Astrocyte (in vitro differentiated cells and primary cell): ENCODE results near the gene EPOP.
A peak's percentile ranks its signal among the peaks of the same experiment; 100 is the strongest.

ENCODE experiments used
- EZH2 ChIP-seq: IDR thresholded peaks from 2 replicates; pipeline ENCODE4 v1.6.1; 2012; ENCODE audit warnings: mild to moderate bottlenecking, low read length, inconsistent platforms; ENCODE audit not compliant: insufficient read depth
- TF ChIP-seq, protein P1 (sequence below): IDR thresholded peaks from 2 replicates; pipeline ENCODE4 v1.5.1; 2011; ENCODE audit warnings: low read depth, mild to moderate bottlenecking, inconsistent platforms, low read length, moderate library complexity; ENCODE audit not compliant: insufficient read depth

DNA sequence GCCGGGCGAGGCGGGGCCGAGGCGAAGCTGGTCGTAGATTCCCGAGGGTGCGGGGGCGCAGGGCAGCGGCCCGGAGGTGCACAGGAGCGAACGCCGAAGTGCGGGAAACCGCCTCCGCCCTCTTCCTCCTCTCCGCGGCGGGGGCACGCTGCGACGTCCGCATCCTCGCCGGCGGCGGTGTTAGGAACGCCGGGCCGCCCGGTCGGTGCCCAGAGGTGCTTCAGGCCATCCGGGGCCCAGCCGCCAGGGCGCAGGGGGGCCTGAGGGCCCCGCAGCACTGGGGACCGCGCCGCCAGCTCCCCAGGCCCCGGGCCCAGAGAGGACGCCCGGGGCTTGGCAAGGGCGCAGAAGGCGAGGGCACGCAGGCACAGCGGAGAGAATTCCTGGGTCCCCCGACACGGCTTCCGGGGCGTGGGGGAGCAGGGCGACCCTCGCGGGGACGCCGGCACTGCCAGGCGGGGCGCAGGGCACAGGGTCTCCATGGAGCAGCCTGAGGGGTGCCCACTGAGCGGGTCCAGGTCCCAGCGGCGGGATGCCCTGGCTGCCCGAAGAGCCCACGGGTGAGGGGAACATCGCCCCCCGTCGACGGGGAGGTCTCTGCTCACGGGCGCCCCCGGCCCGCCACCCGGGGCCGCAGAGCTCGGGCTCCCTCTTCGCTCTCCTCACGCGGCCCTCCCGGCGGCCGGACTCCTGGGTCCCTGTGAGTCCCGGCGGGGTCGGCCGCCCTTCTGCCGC, 576 bp downstream of the EPOP start:
- peak; percentile 99 for TF ChIP-seq EZH2
- TF ChIP-seq, protein P1, sequence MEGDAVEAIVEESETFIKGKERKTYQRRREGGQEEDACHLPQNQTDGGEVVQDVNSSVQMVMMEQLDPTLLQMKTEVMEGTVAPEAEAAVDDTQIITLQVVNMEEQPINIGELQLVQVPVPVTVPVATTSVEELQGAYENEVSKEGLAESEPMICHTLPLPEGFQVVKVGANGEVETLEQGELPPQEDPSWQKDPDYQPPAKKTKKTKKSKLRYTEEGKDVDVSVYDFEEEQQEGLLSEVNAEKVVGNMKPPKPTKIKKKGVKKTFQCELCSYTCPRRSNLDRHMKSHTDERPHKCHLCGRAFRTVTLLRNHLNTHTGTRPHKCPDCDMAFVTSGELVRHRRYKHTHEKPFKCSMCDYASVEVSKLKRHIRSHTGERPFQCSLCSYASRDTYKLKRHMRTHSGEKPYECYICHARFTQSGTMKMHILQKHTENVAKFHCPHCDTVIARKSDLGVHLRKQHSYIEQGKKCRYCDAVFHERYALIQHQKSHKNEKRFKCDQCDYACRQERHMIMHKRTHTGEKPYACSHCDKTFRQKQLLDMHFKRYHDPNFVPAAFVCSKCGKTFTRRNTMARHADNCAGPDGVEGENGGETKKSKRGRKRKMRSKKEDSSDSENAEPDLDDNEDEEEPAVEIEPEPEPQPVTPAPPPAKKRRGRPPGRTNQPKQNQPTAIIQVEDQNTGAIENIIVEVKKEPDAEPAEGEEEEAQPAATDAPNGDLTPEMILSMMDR, result no peak
